KBM-7 (cell line): ENCODE measurements around the gene IL32.
A peak's percentile ranks its signal among the peaks of the same experiment; 100 is the strongest.

Source experiments
- DNase-seq: peaks from one replicate; pipeline ENCODE4 v3.0.0-alpha.2; 2015
- in situ Hi-C: fragments of 300-500 bp; cut with MboI; formaldehyde crosslinking; loops from 2 replicates; pipeline ENCODE4 v1.14.3; 2020; ENCODE audit warnings: low sequenced_read_pairs, low pct_unique_long_range_greater_than_20kb, mixed read lengths

IL32 gene

GRCh38 chr16:3027489-3027795 is 38.0 kb upstream of the IL32 start:
- in situ Hi-C loops, result no loop called here
- DNase-seq, result no peak

- in situ Hi-C loops, result no loop called here
- DNase-seq, result peak; percentile 81
Measured at GRCh38 chr16:3027983-3028715, 37.3 kb upstream of the IL32 start.

GRCh38 chr16:3028716-3029319 is 36.6 kb upstream of the IL32 start:
- no peak for DNase-seq
- in situ Hi-C loops, result no loop called here

- in situ Hi-C loops, result no loop called here
- DNase-seq, result peak; percentile 34
Measured at GRCh38 chr16:3029491-3030221, 35.8 kb upstream of the IL32 start.

- in situ Hi-C loops, result no loop called here
- DNase-seq, result no peak
Measured at GRCh38 chr16:3030222-3031212, 34.9 kb upstream of the IL32 start.

- in situ Hi-C loops, result no loop called here
- no peak for DNase-seq
Measured at GRCh38 chr16:3032624-3033023, 32.8 kb upstream of the IL32 start.

- in situ Hi-C loops, result no loop called here
- no peak for DNase-seq
Measured at GRCh38 chr16:3035289-3035971, 30.0 kb upstream of the IL32 start.

GRCh38 chr16:3035972-3036725 is 29.3 kb upstream of the IL32 start:
- DNase-seq, result no peak
- in situ Hi-C loops, result no loop called here

GRCh38 chr16:3036726-3037315 is 28.6 kb upstream of the IL32 start, which contains the start of gene BICDL2:
BICDL2 (minus strand) TSS chr16:3036944; CDS start chr16:3035496, 1,448 bp downstream.
- DNase-seq, result no peak
- in situ Hi-C loops, result no loop called here

- in situ Hi-C loops, result no loop called here
- no peak for DNase-seq
Measured at GRCh38 chr16:3038256-3038655, 27.2 kb upstream of the IL32 start.

- in situ Hi-C loops, result no loop called here
Measured at GRCh38 chr16:3038896-3039295, 26.5 kb upstream of the IL32 start.

GRCh38 chr16:3042376-3042775 is 23.1 kb upstream of the IL32 start:
- in situ Hi-C loops, result no loop called here
- no peak for DNase-seq

More at GRCh38 chr16:3038896-3039295, 26.5 kb upstream of the IL32 start:
- DNase-seq, result no peak

- DNase-seq, result no peak
- in situ Hi-C loops, result no loop called here
Measured at GRCh38 chr16:3044708-3045107, 20.7 kb upstream of the IL32 start.

- peak; percentile 59 for DNase-seq
- in situ Hi-C loops, result no loop called here
Measured at GRCh38 chr16:3045758-3046640, 19.4 kb upstream of the IL32 start, which contains the start of gene MMP25. MMP25 (plus strand) TSS chr16:3046561; CDS start chr16:3046918, 357 bp downstream.

- in situ Hi-C loops, result no loop called here
- no peak for DNase-seq
Measured at GRCh38 chr16:3046641-3047386, 18.6 kb upstream of the IL32 start.

GRCh38 chr16:3047387-3047720 is 18.1 kb upstream of the IL32 start:
- in situ Hi-C loops, result no loop called here
- DNase-seq, result no peak
